HEK293 (cell line): ENCODE measurements around the gene CLP1.

Experiments used
- GLI4 ChIP-seq: fragments of 450-650 bp; formaldehyde crosslinking; IDR thresholded peaks from 2 replicates; pipeline ENCODE4 v1.5.1; 2016; ENCODE audit warnings: missing biosample characterization, missing genetic modification characterization
- KLF9 ChIP-seq: fragments of 450-650 bp; formaldehyde crosslinking; IDR thresholded peaks from 2 replicates; pipeline ENCODE4 v1.5.1; 2016; ENCODE audit warnings: missing biosample characterization, missing genetic modification characterization, low read depth
- SALL2 ChIP-seq: fragments of 450-650 bp; formaldehyde crosslinking; IDR thresholded peaks from 2 replicates; pipeline ENCODE4 v1.5.0; 2017; ENCODE audit warnings: missing biosample characterization, mild to moderate bottlenecking, missing genetic modification characterization, borderline replicate concordance
- SP3 ChIP-seq: fragments of 450-650 bp; formaldehyde crosslinking; IDR thresholded peaks from 2 replicates; pipeline ENCODE4 v1.5.1; 2016; ENCODE audit warnings: missing biosample characterization, missing genetic modification characterization
- ZBTB1 ChIP-seq: fragments of 450-650 bp; formaldehyde crosslinking; IDR thresholded peaks from 2 replicates; pipeline ENCODE4 v1.5.1; 2016; ENCODE audit warnings: missing biosample characterization, missing genetic modification characterization
- ZNF23 ChIP-seq: fragments of 450-650 bp; formaldehyde crosslinking; IDR thresholded peaks from 2 replicates; pipeline ENCODE4 v1.5.1; 2016; ENCODE audit warnings: missing biosample characterization, missing genetic modification characterization, borderline replicate concordance
- ZNF239 ChIP-seq: fragments of 450-650 bp; formaldehyde crosslinking; IDR thresholded peaks from 2 replicates; pipeline ENCODE4 v1.5.1; 2016; ENCODE audit warnings: missing biosample characterization, missing genetic modification characterization
- ZNF48 ChIP-seq: fragments of 450-650 bp; formaldehyde crosslinking; IDR thresholded peaks from 2 replicates; pipeline ENCODE4 v1.5.1; 2016; ENCODE audit warnings: missing biosample characterization, missing genetic modification characterization
- ZNF548 ChIP-seq: fragments of 450-650 bp; formaldehyde crosslinking; IDR thresholded peaks from 2 replicates; pipeline ENCODE4 v1.5.1; 2016; ENCODE audit warnings: missing biosample characterization, missing genetic modification characterization
- ZNF561 ChIP-seq: fragments of 450-650 bp; IDR thresholded peaks from 2 replicates; pipeline ENCODE4 v1.5.1; 2018; ENCODE audit warnings: missing biosample characterization, missing genetic modification characterization, borderline replicate concordance
- ZNF623 ChIP-seq: fragments of 450-650 bp; formaldehyde crosslinking; IDR thresholded peaks from 2 replicates; pipeline ENCODE4 v1.5.1; 2016; ENCODE audit warnings: missing biosample characterization, missing genetic modification characterization
- ZNF658 ChIP-seq: fragments of 450-650 bp; formaldehyde crosslinking; IDR thresholded peaks from 2 replicates; pipeline ENCODE4; 2016; ENCODE audit warnings: missing biosample characterization, missing genetic modification characterization
- ZNF660 ChIP-seq: fragments of 450-650 bp; IDR thresholded peaks from 2 replicates; pipeline ENCODE4 v1.5.1; 2018; ENCODE audit warnings: missing biosample characterization, mild to moderate bottlenecking, missing genetic modification characterization
- ZNF707 ChIP-seq: fragments of 450-650 bp; formaldehyde crosslinking; IDR thresholded peaks from 2 replicates; pipeline ENCODE4 v1.5.1; 2016; ENCODE audit warnings: missing biosample characterization, missing genetic modification characterization
- TF ChIP-seq, protein P1 (sequence below): fragments of 450-650 bp; formaldehyde crosslinking; IDR thresholded peaks from 2 replicates; pipeline ENCODE4 v1.5.1; 2016; ENCODE audit warnings: missing biosample characterization, missing genetic modification characterization, borderline replicate concordance
- TF ChIP-seq, protein P2 (sequence below): fragments of 450-650 bp; formaldehyde crosslinking; IDR thresholded peaks from 2 replicates; pipeline ENCODE4 v1.5.1; 2016; ENCODE audit warnings: missing biosample characterization, missing genetic modification characterization
- TF ChIP-seq, protein P3 (sequence below): sonication (generic); formaldehyde crosslinking; IDR thresholded peaks from 2 replicates; pipeline ENCODE4 v1.8.1; 2022; ENCODE audit warnings: mild to moderate bottlenecking, moderate library complexity, missing genetic modification reagents
- TF ChIP-seq, protein P4 (sequence below): fragments of 450-650 bp; formaldehyde crosslinking; IDR thresholded peaks from 2 replicates; pipeline ENCODE4 v1.5.1; 2016; ENCODE audit warnings: missing biosample characterization, missing genetic modification characterization, borderline replicate concordance
- TF ChIP-seq, protein P5 (sequence below): fragments of 450-650 bp; formaldehyde crosslinking; IDR thresholded peaks from 2 replicates; pipeline ENCODE4 v1.5.1; 2017; ENCODE audit warnings: missing biosample characterization, missing genetic modification characterization
- TF ChIP-seq, protein P6 (sequence below): fragments of 450-650 bp; formaldehyde crosslinking; IDR thresholded peaks from 2 replicates; pipeline ENCODE4 v1.5.1; 2016; ENCODE audit warnings: missing biosample characterization, missing genetic modification characterization

The CLP1 gene

DNA sequence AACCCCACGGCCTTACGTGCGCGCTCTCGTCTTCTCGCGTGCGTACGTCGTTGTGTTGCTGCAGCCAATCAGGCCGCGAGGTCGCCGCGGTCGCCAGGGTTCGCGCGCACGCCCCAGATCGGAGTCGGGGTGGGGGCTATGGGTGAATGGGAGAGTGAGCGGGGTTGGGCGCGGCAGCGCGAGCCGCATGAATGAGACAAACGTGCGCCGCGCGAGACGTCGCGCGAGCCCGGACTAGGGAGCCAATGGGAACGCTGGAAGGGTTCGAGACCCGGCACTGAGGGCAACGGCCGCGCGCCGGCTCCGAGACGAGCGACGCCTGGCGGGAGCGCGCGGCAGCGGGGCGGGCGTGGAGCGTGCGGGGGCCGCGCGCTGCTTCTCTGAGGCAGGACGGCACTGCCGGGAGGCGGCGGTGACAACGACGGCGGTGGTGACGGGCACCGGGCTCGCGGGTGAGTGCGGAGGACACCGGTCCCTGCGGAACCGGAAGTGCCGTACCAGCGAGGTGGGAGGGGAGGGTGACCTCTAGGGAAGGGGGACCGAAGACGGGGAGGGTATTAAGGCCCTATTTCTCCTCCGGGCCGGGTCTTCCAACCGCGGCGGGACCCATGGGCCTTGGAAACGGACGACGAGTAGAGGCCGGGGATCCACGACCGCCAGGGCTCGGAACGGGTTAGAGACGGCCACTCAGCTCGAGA, 10.3 kb downstream of the CLP1 start, which contains the start of gene ZDHHC5 (continued):
- no peak for TF ChIP-seq ZNF23
- TF ChIP-seq SP3 (tag by site-specific recombination): peak; percentile 23; the same call in 1 of the 2 replicates
- no peak for TF ChIP-seq ZNF658
- peak; percentile 74 for TF ChIP-seq ZNF660 (tag by site-specific recombination)
- no peak for TF ChIP-seq GLI4
- TF ChIP-seq ZNF548 (tag by site-specific recombination): no peak
- no peak for TF ChIP-seq ZBTB1
- TF ChIP-seq ZNF561: peak; percentile 73; the same call in 1 of the 2 replicates
- no peak for TF ChIP-seq ZNF239
- TF ChIP-seq ZNF707: no peak
- TF ChIP-seq, protein P1, sequence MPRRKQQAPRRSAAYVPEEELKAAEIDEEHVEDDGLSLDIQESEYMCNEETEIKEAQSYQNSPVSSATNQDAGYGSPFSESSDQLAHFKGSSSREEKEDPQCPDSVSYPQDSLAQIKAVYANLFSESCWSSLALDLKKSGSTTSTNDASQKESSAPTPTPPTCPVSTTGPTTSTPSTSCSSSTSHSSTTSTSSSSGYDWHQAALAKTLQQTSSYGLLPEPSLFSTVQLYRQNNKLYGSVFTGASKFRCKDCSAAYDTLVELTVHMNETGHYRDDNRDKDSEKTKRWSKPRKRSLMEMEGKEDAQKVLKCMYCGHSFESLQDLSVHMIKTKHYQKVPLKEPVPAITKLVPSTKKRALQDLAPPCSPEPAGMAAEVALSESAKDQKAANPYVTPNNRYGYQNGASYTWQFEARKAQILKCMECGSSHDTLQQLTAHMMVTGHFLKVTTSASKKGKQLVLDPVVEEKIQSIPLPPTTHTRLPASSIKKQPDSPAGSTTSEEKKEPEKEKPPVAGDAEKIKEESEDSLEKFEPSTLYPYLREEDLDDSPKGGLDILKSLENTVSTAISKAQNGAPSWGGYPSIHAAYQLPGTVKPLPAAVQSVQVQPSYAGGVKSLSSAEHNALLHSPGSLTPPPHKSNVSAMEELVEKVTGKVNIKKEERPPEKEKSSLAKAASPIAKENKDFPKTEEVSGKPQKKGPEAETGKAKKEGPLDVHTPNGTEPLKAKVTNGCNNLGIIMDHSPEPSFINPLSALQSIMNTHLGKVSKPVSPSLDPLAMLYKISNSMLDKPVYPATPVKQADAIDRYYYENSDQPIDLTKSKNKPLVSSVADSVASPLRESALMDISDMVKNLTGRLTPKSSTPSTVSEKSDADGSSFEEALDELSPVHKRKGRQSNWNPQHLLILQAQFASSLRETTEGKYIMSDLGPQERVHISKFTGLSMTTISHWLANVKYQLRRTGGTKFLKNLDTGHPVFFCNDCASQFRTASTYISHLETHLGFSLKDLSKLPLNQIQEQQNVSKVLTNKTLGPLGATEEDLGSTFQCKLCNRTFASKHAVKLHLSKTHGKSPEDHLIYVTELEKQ: no peak
- no peak for TF ChIP-seq ZNF623 (tag by site-specific recombination)
- TF ChIP-seq, protein P2, sequence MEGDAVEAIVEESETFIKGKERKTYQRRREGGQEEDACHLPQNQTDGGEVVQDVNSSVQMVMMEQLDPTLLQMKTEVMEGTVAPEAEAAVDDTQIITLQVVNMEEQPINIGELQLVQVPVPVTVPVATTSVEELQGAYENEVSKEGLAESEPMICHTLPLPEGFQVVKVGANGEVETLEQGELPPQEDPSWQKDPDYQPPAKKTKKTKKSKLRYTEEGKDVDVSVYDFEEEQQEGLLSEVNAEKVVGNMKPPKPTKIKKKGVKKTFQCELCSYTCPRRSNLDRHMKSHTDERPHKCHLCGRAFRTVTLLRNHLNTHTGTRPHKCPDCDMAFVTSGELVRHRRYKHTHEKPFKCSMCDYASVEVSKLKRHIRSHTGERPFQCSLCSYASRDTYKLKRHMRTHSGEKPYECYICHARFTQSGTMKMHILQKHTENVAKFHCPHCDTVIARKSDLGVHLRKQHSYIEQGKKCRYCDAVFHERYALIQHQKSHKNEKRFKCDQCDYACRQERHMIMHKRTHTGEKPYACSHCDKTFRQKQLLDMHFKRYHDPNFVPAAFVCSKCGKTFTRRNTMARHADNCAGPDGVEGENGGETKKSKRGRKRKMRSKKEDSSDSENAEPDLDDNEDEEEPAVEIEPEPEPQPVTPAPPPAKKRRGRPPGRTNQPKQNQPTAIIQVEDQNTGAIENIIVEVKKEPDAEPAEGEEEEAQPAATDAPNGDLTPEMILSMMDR (tag by site-specific recombination): peak; percentile 64; the same call in 1 of the 2 replicates
- TF ChIP-seq, protein P3, sequence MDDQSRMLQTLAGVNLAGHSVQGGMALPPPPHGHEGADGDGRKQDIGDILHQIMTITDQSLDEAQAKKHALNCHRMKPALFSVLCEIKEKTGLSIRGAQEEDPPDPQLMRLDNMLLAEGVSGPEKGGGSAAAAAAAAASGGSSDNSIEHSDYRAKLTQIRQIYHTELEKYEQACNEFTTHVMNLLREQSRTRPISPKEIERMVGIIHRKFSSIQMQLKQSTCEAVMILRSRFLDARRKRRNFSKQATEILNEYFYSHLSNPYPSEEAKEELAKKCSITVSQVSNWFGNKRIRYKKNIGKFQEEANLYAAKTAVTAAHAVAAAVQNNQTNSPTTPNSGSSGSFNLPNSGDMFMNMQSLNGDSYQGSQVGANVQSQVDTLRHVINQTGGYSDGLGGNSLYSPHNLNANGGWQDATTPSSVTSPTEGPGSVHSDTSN (CRISPR knock-in tag): peak; percentile 55; the same call in 1 of the 2 replicates
- TF ChIP-seq ZNF48 (tag by site-specific recombination): no peak
- TF ChIP-seq, protein P4, sequence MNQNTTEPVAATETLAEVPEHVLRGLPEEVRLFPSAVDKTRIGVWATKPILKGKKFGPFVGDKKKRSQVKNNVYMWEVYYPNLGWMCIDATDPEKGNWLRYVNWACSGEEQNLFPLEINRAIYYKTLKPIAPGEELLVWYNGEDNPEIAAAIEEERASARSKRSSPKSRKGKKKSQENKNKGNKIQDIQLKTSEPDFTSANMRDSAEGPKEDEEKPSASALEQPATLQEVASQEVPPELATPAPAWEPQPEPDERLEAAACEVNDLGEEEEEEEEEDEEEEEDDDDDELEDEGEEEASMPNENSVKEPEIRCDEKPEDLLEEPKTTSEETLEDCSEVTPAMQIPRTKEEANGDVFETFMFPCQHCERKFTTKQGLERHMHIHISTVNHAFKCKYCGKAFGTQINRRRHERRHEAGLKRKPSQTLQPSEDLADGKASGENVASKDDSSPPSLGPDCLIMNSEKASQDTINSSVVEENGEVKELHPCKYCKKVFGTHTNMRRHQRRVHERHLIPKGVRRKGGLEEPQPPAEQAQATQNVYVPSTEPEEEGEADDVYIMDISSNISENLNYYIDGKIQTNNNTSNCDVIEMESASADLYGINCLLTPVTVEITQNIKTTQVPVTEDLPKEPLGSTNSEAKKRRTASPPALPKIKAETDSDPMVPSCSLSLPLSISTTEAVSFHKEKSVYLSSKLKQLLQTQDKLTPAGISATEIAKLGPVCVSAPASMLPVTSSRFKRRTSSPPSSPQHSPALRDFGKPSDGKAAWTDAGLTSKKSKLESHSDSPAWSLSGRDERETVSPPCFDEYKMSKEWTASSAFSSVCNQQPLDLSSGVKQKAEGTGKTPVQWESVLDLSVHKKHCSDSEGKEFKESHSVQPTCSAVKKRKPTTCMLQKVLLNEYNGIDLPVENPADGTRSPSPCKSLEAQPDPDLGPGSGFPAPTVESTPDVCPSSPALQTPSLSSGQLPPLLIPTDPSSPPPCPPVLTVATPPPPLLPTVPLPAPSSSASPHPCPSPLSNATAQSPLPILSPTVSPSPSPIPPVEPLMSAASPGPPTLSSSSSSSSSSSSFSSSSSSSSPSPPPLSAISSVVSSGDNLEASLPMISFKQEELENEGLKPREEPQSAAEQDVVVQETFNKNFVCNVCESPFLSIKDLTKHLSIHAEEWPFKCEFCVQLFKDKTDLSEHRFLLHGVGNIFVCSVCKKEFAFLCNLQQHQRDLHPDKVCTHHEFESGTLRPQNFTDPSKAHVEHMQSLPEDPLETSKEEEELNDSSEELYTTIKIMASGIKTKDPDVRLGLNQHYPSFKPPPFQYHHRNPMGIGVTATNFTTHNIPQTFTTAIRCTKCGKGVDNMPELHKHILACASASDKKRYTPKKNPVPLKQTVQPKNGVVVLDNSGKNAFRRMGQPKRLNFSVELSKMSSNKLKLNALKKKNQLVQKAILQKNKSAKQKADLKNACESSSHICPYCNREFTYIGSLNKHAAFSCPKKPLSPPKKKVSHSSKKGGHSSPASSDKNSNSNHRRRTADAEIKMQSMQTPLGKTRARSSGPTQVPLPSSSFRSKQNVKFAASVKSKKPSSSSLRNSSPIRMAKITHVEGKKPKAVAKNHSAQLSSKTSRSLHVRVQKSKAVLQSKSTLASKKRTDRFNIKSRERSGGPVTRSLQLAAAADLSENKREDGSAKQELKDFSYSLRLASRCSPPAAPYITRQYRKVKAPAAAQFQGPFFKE (tag by site-specific recombination): no peak
- TF ChIP-seq, protein P5, sequence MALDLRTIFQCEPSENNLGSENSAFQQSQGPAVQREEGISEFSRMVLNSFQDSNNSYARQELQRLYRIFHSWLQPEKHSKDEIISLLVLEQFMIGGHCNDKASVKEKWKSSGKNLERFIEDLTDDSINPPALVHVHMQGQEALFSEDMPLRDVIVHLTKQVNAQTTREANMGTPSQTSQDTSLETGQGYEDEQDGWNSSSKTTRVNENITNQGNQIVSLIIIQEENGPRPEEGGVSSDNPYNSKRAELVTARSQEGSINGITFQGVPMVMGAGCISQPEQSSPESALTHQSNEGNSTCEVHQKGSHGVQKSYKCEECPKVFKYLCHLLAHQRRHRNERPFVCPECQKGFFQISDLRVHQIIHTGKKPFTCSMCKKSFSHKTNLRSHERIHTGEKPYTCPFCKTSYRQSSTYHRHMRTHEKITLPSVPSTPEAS (tag by site-specific recombination): no peak
- TF ChIP-seq, protein P6, sequence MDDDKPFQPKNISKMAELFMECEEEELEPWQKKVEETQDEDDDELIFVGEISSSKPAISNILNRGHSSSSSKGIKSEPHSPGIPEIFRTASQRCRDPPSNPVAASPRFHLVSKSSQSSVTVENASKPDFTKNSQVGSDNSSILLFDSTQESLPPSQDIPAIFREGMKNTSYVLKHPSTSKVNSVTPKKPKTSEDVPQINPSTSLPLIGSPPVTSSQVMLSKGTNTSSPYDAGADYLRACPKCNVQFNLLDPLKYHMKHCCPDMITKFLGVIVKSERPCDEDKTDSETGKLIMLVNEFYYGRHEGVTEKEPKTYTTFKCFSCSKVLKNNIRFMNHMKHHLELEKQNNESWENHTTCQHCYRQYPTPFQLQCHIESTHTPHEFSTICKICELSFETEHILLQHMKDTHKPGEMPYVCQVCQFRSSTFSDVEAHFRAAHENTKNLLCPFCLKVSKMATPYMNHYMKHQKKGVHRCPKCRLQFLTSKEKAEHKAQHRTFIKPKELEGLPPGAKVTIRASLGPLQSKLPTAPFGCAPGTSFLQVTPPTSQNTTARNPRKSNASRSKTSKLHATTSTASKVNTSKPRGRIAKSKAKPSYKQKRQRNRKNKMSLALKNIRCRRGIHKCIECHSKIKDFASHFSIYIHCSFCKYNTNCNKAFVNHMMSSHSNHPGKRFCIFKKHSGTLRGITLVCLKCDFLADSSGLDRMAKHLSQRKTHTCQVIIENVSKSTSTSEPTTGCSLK: no peak
- no peak for TF ChIP-seq SALL2
- peak; percentile 44 for TF ChIP-seq KLF9
